ENCODE data around the gene SOCS2. TPM values are rescaled to one million over a fixed set of nuclear protein-coding genes. Genes with fewer than 3 reads are reported as not detected.

SOCS2 gene
- total and polyA plus RNA-seq, 2 donors (not counting 3 experiments of a cell fraction or from before 2014, with no cell fraction given): 2.4 to 5.6 TPM

DNA sequence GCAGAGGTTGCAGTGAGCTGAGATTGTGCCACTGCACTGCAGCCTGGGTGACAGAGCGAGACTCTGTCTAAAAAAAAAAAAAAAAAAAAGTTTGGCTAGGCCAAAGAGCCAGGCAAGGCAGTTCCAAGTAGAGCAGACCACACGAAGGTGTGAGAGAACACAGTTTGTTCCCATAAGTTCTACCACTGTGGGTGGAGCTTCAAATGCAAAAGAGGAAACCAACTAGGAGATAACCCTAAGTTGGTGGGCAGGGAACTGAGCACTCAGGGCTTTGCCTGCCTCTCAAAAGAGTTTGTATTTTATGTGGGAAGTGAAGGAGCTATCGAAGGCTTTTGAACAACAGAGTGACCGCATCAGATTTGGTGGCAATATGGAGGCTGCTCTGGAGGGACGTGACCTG is 15.1 kb downstream of the SOCS2 start:
- ChIA-PET POLR2A (interaction anchor here (0.7 kb wide), 1 partner anchor 14 kb away, joined by 7 read pairs; no protein-coding TSS in a partner anchor), CTCF (interaction anchor here (1.4 to 1.9 kb wide), 2 partner anchors 12 to 514 kb away, joined by 3 to 5 read pairs; no protein-coding TSS in a partner anchor)

DNA sequence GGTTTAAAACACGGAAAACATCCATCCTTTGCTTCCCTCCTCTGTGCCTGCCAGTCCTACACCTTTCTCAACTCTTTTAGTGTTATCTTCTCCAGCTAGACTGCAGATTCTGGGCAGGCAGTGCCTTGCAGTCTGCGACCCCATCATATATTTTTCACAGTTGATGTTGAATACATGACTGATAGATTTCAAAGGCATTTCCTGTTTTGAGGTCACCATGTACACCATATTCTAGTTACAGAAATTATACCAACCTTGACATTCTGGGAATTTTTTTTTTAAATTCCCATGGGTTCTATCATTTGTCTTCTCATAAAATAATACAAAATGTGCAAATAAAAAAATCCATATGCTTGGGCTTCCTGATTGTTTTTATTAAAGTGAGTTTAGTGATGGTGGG is 16.6 kb downstream of the SOCS2 start:
- CTCF ChIA-PET: interaction anchor here (1.0 to 1.9 kb wide), 2 partner anchors 20 to 513 kb away, joined by 3 to 5 read pairs; no protein-coding TSS in a partner anchor
- BruUV-seq (replicated peaks): no TSS peak
- dilution Hi-C loops (cut with MboI; ENCODE audit: extremely low pct_ligation_motif_present, low sequenced_read_pairs): no loop called here

More for the DNA sequence above, 15.1 kb downstream of the SOCS2 start:
- Histone ChIP-seq H3K36me3 (ENCODE audit: control insufficient read depth in 2 of 2, extremely low read depth in 1 of 2, insufficient read depth in 2 of 2, low read length in 2 of 2) (no peaks in the 10 kb centered on the region), H3K9me1 (replicated peaks; ENCODE audit: control insufficient read depth, extremely low read depth, insufficient read depth, low read length) (no peaks in the 10 kb centered on the region), H3K4me1 (ENCODE audit: control insufficient read depth, extremely low read depth, insufficient read depth, low read length) (no peaks in the 10 kb centered on the region), H3K9me3 (replicated peaks; ENCODE audit: control insufficient read depth, insufficient read depth, low read length) (no peaks in the 10 kb centered on the region), H3K27me3 (ENCODE audit: control insufficient read depth in 2 of 2, insufficient read depth in 2 of 2, low read length in 2 of 2) (peaks cover 14 to 23% of the 10 kb centered on the region in 2 experiments), H3K27ac (ENCODE audit: insufficient read depth, low read depth, low read length) (no peak overlapping the region), H3K4me2 (ENCODE audit: insufficient read depth, low read length) (no peak overlapping the region), H4K20me1 (replicated peaks; ENCODE audit: control insufficient read depth, extremely low read depth, insufficient read depth, low read length) (no peaks in the 10 kb centered on the region), H3K9ac (replicated peaks; ENCODE audit: extremely low read depth, insufficient read depth, low read length) (no peak overlapping the region), H2AFZ (ENCODE audit: low read depth, low read length) (no peak overlapping the region), H3K79me2 (ENCODE audit: control insufficient read depth, insufficient read depth, low read length) (no peaks in the 10 kb centered on the region), H3K4me3 (replicated peaks in 1 of 3; ENCODE audit: insufficient read depth in 1 of 3, low read depth in 1 of 3, low read length in 3 of 3) (no peak overlapping the region)
- no peak for TF ChIP-seq EZH2 (IDR thresholded peaks at IDR 0.05; ENCODE audit: borderline replicate concordance, low read depth, low read length, severe bottlenecking)
- dilution Hi-C loops (cut with MboI; ENCODE audit: extremely low pct_ligation_motif_present, low sequenced_read_pairs) (no loop called here), intact Hi-C loops (cut with micrococcal nuclease) (no loop called here)
- FAIRE-seq (no peak), DNase-seq (ENCODE audit: low read depth, low spot score) (no peak)
- no TSS peak for BruUV-seq (replicated peaks)

More for the DNA sequence above, 16.6 kb downstream of the SOCS2 start:
- Histone ChIP-seq H3K79me2 (ENCODE audit: control insufficient read depth, insufficient read depth, low read length) (no peaks in the 10 kb centered on the region), H3K4me1 (ENCODE audit: control insufficient read depth, extremely low read depth, insufficient read depth, low read length) (no peaks in the 10 kb centered on the region), H3K4me3 (replicated peaks in 1 of 3; ENCODE audit: insufficient read depth in 1 of 3, low read depth in 1 of 3, low read length in 3 of 3) (no peak overlapping the region), H3K27me3 (ENCODE audit: control insufficient read depth in 2 of 2, insufficient read depth in 2 of 2, low read length in 2 of 2) (peaks cover 6 to 9% of the 10 kb centered on the region in 2 experiments), H4K20me1 (replicated peaks; ENCODE audit: control insufficient read depth, extremely low read depth, insufficient read depth, low read length) (no peaks in the 10 kb centered on the region), H3K36me3 (ENCODE audit: control insufficient read depth in 2 of 2, extremely low read depth in 1 of 2, insufficient read depth in 2 of 2, low read length in 2 of 2) (no peaks in the 10 kb centered on the region), H3K9me3 (replicated peaks; ENCODE audit: control insufficient read depth, insufficient read depth, low read length) (no peaks in the 10 kb centered on the region), H3K27ac (ENCODE audit: insufficient read depth, low read depth, low read length) (no peak overlapping the region), H3K4me2 (ENCODE audit: insufficient read depth, low read length) (no peak overlapping the region), H3K9ac (replicated peaks; ENCODE audit: extremely low read depth, insufficient read depth, low read length) (no peak overlapping the region), H2AFZ (ENCODE audit: low read depth, low read length) (no peak overlapping the region), H3K9me1 (replicated peaks; ENCODE audit: control insufficient read depth, extremely low read depth, insufficient read depth, low read length) (no peaks in the 10 kb centered on the region)
- no peak for FAIRE-seq
- no peak for DNase-seq (ENCODE audit: low read depth, low spot score)
- POLR2A ChIA-PET: no interaction called here
- TF ChIP-seq POLR2AphosphoS5 (IDR thresholded peaks at IDR 0.05; ENCODE audit: insufficient read depth, low read depth, low read length): no peak
- intact Hi-C loops (cut with micrococcal nuclease): no loop called here

Measured in endothelial cell of umbilical vein (primary cell).